B cell (primary cell): ENCODE data around the gene ATG7. TPM values are rescaled to one million over a fixed set of nuclear protein-coding genes. Genes with fewer than 3 reads are reported as not detected.

Experiments
- ATAC-seq: fragments of 200-7000 bp; cut with Tn5 transposase; one replicate; pipeline ENCODE4 v1.10.0; 2021; ENCODE audit warnings: low read depth, mild to moderate bottlenecking, moderate number of reproducible peaks, moderate library complexity
- CTCF ChIA-PET: fragments of 350-600 bp; sonication (Branson Sonifier 250); formaldehyde crosslinking; loops from one replicate; lab custom pipeline; 2021; ENCODE audit warnings: antibody characterized with exemption, inconsistent platforms; lab: Charles Lee
- POLR2A ChIA-PET: fragments of 350-600 bp; sonication (Branson Sonifier 250); formaldehyde crosslinking; loops from one replicate; lab custom pipeline; 2021; ENCODE audit warnings: antibody characterized with exemption; lab: Charles Lee
- DNase-seq: peaks from one replicate; pipeline ENCODE4 v3.0.0; 2013
- H2AFZ ChIP-seq: 2 replicates; pipeline ENCODE4 v1.6.1; 2012; ENCODE audit warnings: mild to moderate bottlenecking, low read depth, low read length; ENCODE audit not compliant: insufficient read depth, poor library complexity, severe bottlenecking
- H3K27ac ChIP-seq, 2 donors: 1 replicate in 1 of 2; 2 replicates in 1 of 2; pipeline ENCODE4 v1.5.1; 2012 to 2013; ENCODE audit warnings: low read length in 2 of 2, mild to moderate bottlenecking in 2 of 2, moderate library complexity in 1 of 2
- H3K27me3 ChIP-seq, 4 experiments: fragments of 200-600 bp in 1 of 4; sonication (generic) in 1 of 4; replicated peaks in 1 of 4; 1 replicate in 2 of 4; 2 replicates in 2 of 4; pipeline versions ENCODE4 v1.6.1 to v1.7.0; 2013 to 2016; ENCODE audit warnings: low read length in 3 of 4, mild to moderate bottlenecking in 2 of 4, mixed read lengths in 1 of 4, moderate library complexity in 1 of 4; ENCODE audit not compliant: insufficient read depth in 4 of 4, control insufficient read depth in 3 of 4; ENCODE audit errors: control extremely low read depth in 1 of 4
- H3K36me3 ChIP-seq, 2 experiments: replicated peaks in 1 of 2; 1 replicate in 1 of 2; 2 replicates in 1 of 2; pipeline versions ENCODE4 v1.6.1 to v1.7.1; 2013; ENCODE audit warnings: low read length in 1 of 2; ENCODE audit not compliant: insufficient read depth in 2 of 2, control insufficient read depth in 1 of 2; ENCODE audit errors: control extremely low read depth in 1 of 2, extremely low read depth in 1 of 2
- H3K4me1 ChIP-seq, 2 donors: fragments of 200-600 bp in 1 of 2; sonication (generic) in 1 of 2; 1 replicate in 1 of 2; 2 replicates in 1 of 2; pipeline versions ENCODE4 v1.5.1 to v1.6.1; 2013 to 2017; ENCODE audit warnings: low read length in 2 of 2; ENCODE audit not compliant: control insufficient read depth in 2 of 2, insufficient read depth in 2 of 2
- H3K4me2 ChIP-seq: replicated peaks from 2 replicates; pipeline ENCODE3; 2012; ENCODE audit warnings: mild to moderate bottlenecking, low read depth, low read length; ENCODE audit not compliant: poor library complexity, severe bottlenecking
- H3K4me3 ChIP-seq, 5 experiments: fragments of 200-600 bp in 1 of 5; sonication (generic) in 1 of 5; 1 replicate in 3 of 5; 2 replicates in 2 of 5; pipeline versions ENCODE4 v1.5.1 to v1.7.0; 2011 to 2016; ENCODE audit warnings: low read length in 4 of 5, mild to moderate bottlenecking in 4 of 5, low read depth in 2 of 5, control low read depth in 1 of 5, moderate library complexity in 1 of 5; ENCODE audit not compliant: insufficient read depth in 1 of 5; ENCODE audit errors: control extremely low read depth in 1 of 5, extremely low read depth in 1 of 5
- H3K79me2 ChIP-seq: fragments of 200-600 bp; sonication (generic); one replicate; pipeline ENCODE4 v1.6.0; 2016; ENCODE audit warnings: low read length; ENCODE audit not compliant: control insufficient read depth, insufficient read depth
- H3K9ac ChIP-seq: fragments of 200-600 bp; sonication (generic); 2 replicates; pipeline ENCODE4 v1.6.1; 2017; ENCODE audit warnings: mild to moderate bottlenecking, low read length, moderate library complexity
- H3K9me3 ChIP-seq, 3 donors: one replicate each; pipeline versions ENCODE4 v1.6.1 to v1.7.1; 2013; ENCODE audit warnings: low read length in 2 of 3; ENCODE audit not compliant: control insufficient read depth in 2 of 3, insufficient read depth in 1 of 3; ENCODE audit errors: control extremely low read depth in 1 of 3
- H4K20me1 ChIP-seq: 2 replicates; pipeline ENCODE4 v1.6.0; 2012; ENCODE audit warnings: mild to moderate bottlenecking, low read length; ENCODE audit not compliant: insufficient read depth, control insufficient read depth, poor library complexity, severe bottlenecking
- H3K27ac Mint-ChIP-seq: one replicate; pipeline ENCODE4 v1.8.0; 2021; ENCODE audit warnings: mixed read lengths
- H3K27me3 Mint-ChIP-seq: one replicate; pipeline ENCODE4 v1.8.0; 2021; ENCODE audit warnings: mixed read lengths
- H3K4me1 Mint-ChIP-seq: one replicate; pipeline ENCODE4 v1.8.0; 2021; ENCODE audit warnings: mixed read lengths
- H3K4me3 Mint-ChIP-seq: one replicate; pipeline ENCODE4 v1.8.0; 2021; ENCODE audit warnings: mixed read lengths
- H3K9me3 Mint-ChIP-seq: one replicate; pipeline ENCODE4 v1.8.0; 2022; ENCODE audit warnings: mixed read lengths; ENCODE audit not compliant: insufficient read depth
- CTCF ChIP-seq: fragments of 200-600 bp; IDR thresholded peaks from one replicate; pipeline ENCODE4 v1.8.0; 2022; ENCODE audit warnings: antibody characterized with exemption, mild to moderate bottlenecking
- EZH2 ChIP-seq: IDR thresholded peaks from 2 replicates; pipeline ENCODE4 v1.6.1; 2012; ENCODE audit warnings: borderline replicate concordance, low read depth, mild to moderate bottlenecking, moderate library complexity, low read length; ENCODE audit not compliant: insufficient read depth, poor library complexity, severe bottlenecking
- intact Hi-C: fragments of 100-400 bp; cut with micrococcal nuclease; formaldehyde crosslinking; loops from one replicate; pipeline ENCODE4 v1.10.0; 2022
- polyA plus RNA-seq: library from polyadenylated mRNA; depleted of rRNA; stranded (reverse); fragments of >200 nt; gene quantifications from 2 replicates; pipeline ENCODE4 v1.2.3, GENCODE V29; 2012
- total RNA-seq, 2 donors: library from RNA; stranded (reverse); fragments of 120-200 nt in 1 of 2; gene quantifications; 1 replicate in 1 of 2; 2 replicates in 1 of 2; pipeline versions ENCODE4 v1.2.3 to v1.2.4, GENCODE V29; 2013 to 2022

Gene ATG7
- total and polyA plus RNA-seq, 2 donors (not counting 1 experiment from before 2014, with no cell fraction given): 13.9 to 66.4 TPM

DNA sequence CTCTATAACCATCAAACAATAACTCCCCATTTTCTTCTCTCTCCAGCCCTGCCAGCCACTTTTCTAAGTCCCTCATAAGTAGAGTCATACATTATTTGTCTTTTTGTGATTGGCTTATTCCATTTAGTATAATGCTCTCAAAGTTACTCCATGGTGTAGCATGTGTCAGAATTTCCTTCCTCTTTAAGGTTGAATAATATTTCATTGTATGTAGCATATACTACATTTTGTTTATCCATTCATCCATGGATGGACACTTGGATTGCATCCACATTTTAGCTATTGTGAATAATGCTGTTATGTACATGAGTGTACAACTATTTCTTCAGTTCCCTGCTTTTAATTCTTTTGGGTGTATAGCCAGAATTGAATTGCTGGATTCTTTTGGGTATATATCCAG is 138.4 kb downstream of the ATG7 start:
- H3K9me3 Mint-ChIP-seq: peaks cover 16% of the 10 kb centered on the region
- Histone ChIP-seq H4K20me1 (no peaks in the 10 kb centered on the region), H3K4me2 (no peak overlapping the region)

GRCh38 chr3:11411956-11412355 is 139.8 kb downstream of the ATG7 start:
- intact Hi-C loops: no loop called here
- Histone ChIP-seq H3K27me3 (no peaks in the 10 kb centered on the region), H3K9me3 (peaks cover 6 to 29% (median 14%) of the 10 kb centered on the region in 3 donors), H3K79me2 (no peaks in the 10 kb centered on the region), H3K4me1 (no peaks in the 10 kb centered on the region), H3K9ac (no peak overlapping the region), H3K4me3 (no peak overlapping the region), H4K20me1 (no peaks in the 10 kb centered on the region), H3K36me3 (peaks cover 3 to 5% of the 10 kb centered on the region in 2 experiments), H2AFZ (no peak overlapping the region), H3K4me2 (no peak overlapping the region), H3K27ac (no peak overlapping the region)
- Mint-ChIP-seq H3K4me1 (no peaks in the 10 kb centered on the region), H3K27ac (no peak overlapping the region), H3K9me3 (peaks cover 14% of the 10 kb centered on the region), H3K27me3 (no peaks in the 10 kb centered on the region), H3K4me3 (no peak overlapping the region)
- no peak for DNase-seq
- POLR2A ChIA-PET: no interaction called here
- no peak for TF ChIP-seq CTCF
- TF ChIP-seq EZH2: no peak
- CTCF ChIA-PET: interaction anchor here (0.7 kb wide), 1 partner anchor 106 kb away, joined by 5 read pairs; no protein-coding TSS in a partner anchor
- ATAC-seq: no peak

More for the DNA sequence above, 138.4 kb downstream of the ATG7 start:
- POLR2A ChIA-PET: no interaction called here
- Mint-ChIP-seq H3K27me3 (no peaks in the 10 kb centered on the region), H3K4me3 (no peak overlapping the region), H3K27ac (no peak overlapping the region), H3K4me1 (no peaks in the 10 kb centered on the region)
- H3K27ac ChIP-seq: no peak overlapping the region
- H3K27me3 ChIP-seq: no peaks in the 10 kb centered on the region
- H3K9me3 ChIP-seq: peaks cover 6 to 29% (median 19%) of the 10 kb centered on the region in 3 donors
- no peak overlapping the region for H2AFZ ChIP-seq
- no peak overlapping the region for H3K9ac ChIP-seq
- no peaks in the 10 kb centered on the region for H3K79me2 ChIP-seq
- H3K36me3 ChIP-seq: peaks cover 3 to 10% of the 10 kb centered on the region in 2 experiments
- DNase-seq (no peak), ATAC-seq (no peak)
- CTCF ChIA-PET: no interaction called here
- H3K4me1 ChIP-seq: no peaks in the 10 kb centered on the region
- intact Hi-C loops: no loop called here
- TF ChIP-seq CTCF (no peak), EZH2 (no peak)
- H3K4me3 ChIP-seq: no peak overlapping the region
